SK-N-MC (cell line): ENCODE measurements around the gene USP31.

Experiments
- EZH2 ChIP-seq: fragments of 200-600 bp; sonication (generic); IDR thresholded peaks from one replicate; pipeline ENCODE4 v1.6.1; 2017; ENCODE audit warnings: antibody characterized with exemption
- FOXP2 ChIP-seq: optimal IDR thresholded peaks from 2 replicates; pipeline ENCODE3; 2011; ENCODE audit warnings: mild to moderate bottlenecking, moderate library complexity; ENCODE audit not compliant: insufficient read depth; ENCODE audit errors: extremely low read length, control extremely low read depth
- POLR2AphosphoS5 ChIP-seq: IDR thresholded peaks from 2 replicates; pipeline ENCODE4 v1.6.1; 2012; ENCODE audit warnings: mild to moderate bottlenecking, low read depth, low read length, borderline replicate concordance

DNA sequence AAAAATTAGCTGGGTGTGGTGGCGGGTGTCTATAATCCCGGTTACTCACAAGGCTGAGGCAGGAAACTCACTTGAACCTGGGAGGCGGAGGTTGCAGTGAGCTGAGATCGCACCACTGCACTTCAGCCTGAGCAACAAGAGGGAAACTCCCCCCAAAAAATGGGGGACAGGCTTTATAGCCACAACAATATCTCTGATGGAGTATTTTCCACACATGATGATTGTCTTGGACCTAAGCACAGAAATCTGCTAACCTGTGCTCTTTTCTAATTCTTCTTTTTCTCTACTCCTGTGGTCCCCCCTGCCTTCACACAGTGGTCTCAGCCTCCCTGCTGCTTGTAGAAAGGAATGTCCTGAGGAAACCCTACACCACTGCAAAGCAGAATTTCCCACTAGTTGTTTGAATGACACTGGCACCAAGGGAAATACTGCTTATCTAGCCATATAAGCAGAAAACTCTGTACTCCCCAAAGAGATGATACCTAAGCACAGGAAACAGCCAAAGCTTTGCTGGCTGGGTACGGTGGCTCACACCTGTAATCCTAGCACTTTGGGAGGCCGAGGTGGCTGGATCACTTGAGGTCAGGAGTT is 117.6 kb downstream of the USP31 start:
- no peak for TF ChIP-seq POLR2AphosphoS5
- TF ChIP-seq EZH2 = no peak
- TF ChIP-seq FOXP2 = no peak
